Measurements from ENCODE around the gene LITAFD.
"Not testable (repeated sequence)": the region's sequence is repeated elsewhere in the genome, so short reads cannot be mapped to it uniquely, and the experiment has no call there.

LITAFD gene

DNA sequence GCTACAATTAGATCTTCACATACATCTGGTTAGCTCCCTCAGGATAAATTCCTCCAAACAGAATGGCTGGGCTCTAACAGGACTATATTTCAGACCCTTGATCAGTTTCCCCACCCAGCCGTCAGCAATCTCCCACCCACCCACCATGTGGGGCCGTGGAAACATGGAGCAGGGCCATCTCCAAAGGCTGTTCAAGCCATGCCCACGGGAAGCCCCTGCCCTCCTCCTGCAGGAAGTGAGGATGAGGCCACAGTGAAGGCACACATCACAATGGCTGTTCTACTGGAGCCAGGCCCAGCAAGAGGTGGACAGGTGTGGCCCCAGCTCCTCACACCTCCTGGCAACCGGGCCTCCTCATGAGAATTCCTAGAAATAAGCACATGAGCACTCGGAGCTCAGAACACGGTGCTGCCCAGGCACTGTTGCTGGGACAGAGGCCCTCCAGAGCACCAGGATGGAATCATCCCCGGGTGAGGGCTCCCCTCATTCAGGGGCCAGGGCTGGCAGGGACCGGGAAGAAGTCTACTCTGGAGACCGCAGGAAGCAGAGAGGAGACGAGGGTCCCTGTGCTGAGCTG, at the start of gene LITAFD:
TSS of gene LITAFD (plus strand) at position 311 of the 577 bp plus-strand sequence. CDS start 2,005 bp downstream, outside the sequence.
- H3K4me3 Mint-ChIP-seq, result no peak within 1 kb of the TSS
- no peak for DNase-seq
- peaks cover 8% of the 10 kb centered on the region for H3K27me3 Mint-ChIP-seq
- no peaks in the 10 kb centered on the region for H3K9me3 Mint-ChIP-seq
- peaks cover 23% of the 10 kb centered on the region for H3K4me1 Mint-ChIP-seq (ENCODE audit: low read depth)
- peaks cover under 1% of the 10 kb centered on the region for H3K36me3 Mint-ChIP-seq (ENCODE audit: low read depth)
- peak within 1 kb of the TSS; percentile 5 for H3K27ac Mint-ChIP-seq

DNA sequence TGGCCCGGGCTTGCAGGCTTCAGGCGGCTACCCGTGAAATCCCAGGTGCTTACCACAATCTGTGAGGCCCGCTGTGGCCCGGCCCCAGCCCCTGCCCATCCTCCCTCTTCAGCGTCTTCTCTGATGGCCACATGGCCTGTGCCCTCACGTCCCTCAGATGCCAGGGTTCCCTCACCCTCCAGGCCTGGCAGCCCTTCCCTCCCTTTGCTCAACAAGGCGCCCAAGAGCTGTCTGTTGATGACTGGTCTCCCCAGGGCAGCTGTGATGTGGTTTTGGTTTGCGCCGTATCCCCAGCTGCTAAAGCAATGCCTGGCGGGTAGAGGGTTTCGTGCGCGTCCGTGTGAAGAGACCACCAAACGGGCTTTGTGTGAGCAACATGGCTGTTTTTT, 49.4 kb upstream of the LITAFD start:
- H3K36me3 Mint-ChIP-seq (ENCODE audit: low read depth), result peaks cover 59% of the 10 kb centered on the region
- peak overlapping the region; percentile 37 for H3K27ac Mint-ChIP-seq
- peaks cover 22% of the 10 kb centered on the region for H3K4me1 Mint-ChIP-seq (ENCODE audit: low read depth)
- H3K4me3 Mint-ChIP-seq, result no peak overlapping the region
- DNase-seq, result no peak
- H3K27me3 Mint-ChIP-seq, result no peaks in the 10 kb centered on the region
- H3K9me3 Mint-ChIP-seq, result no peaks in the 10 kb centered on the region

DNA sequence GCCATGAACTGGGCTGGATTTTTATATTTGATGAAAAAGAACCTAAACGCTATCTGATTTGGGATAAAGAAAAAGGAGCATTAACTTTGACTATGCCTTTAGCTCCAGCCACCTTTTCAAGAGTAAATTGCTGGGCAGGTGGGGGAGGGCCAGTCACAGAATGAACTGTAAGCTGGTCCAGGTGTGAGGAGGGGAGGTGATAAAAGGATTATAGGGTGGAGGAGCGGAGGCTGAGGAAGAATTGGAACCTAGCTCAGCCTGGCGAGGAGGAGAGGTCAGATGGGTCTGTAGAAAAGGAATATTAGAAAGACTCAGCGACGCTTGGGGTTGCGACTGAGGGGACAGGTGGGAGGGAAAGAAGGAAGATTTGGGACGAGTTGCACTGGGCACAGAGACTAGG, 45.4 kb upstream of the LITAFD start:
- not testable (repeated sequence) for H3K27me3 Mint-ChIP-seq
- peaks cover 11% of the 10 kb centered on the region for H3K4me1 Mint-ChIP-seq (ENCODE audit: low read depth)

DNA sequence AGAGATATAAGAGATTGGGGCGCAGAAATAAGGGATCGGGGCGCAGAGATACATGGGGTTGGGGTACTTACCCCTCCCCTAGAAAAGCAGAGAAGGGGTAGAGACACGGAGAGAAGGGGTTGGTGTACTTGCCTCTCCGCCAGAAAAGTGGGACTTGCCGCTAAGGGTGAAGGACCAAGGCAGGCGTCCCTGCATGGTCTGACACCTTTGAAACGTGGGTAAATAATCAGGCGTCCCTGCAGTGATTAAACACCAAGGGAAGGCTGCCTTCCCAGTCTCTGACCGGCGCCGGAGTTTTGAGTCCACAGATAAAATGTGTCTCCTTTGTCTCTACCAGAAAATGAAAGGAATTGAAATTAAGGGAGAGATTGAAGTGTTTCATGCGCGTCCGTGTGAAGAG, 44.6 kb upstream of the LITAFD start:
- peaks cover 19% of the 10 kb centered on the region for H3K36me3 Mint-ChIP-seq (ENCODE audit: low read depth)
- H3K27ac Mint-ChIP-seq; H3K9me3 Mint-ChIP-seq; H3K4me3 Mint-ChIP-seq; DNase-seq; H3K4me1 Mint-ChIP-seq (ENCODE audit: low read depth); H3K27me3 Mint-ChIP-seq: not testable (repeated sequence)

More for the DNA sequence above, 45.4 kb upstream of the LITAFD start:
- not testable (repeated sequence) for H3K4me3 Mint-ChIP-seq, DNase-seq, H3K27ac Mint-ChIP-seq, H3K9me3 Mint-ChIP-seq
- H3K36me3 Mint-ChIP-seq (ENCODE audit: low read depth), result peaks cover 20% of the 10 kb centered on the region

DNA sequence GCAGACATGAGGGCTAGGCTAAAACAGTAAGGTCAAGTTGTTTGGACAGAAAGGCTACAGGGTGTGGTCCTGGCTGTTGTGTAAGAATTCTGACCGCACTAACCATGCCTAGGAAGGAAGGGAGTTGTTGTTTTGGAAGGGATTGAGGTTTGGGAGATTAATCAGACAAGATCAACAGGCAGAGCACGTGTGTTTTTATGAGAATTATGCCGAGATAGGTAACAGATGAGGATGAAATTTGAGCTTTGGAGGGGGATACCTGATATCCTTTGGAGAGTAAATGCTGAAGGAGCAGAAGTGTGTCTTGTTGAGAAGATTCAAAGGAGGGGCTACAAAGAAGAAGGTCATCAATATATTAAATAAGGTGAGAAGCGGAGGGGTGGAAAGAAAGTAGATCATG, 40.1 kb upstream of the LITAFD start:
- not testable (repeated sequence) for DNase-seq; H3K27me3 Mint-ChIP-seq; H3K9me3 Mint-ChIP-seq; H3K4me1 Mint-ChIP-seq (ENCODE audit: low read depth); H3K4me3 Mint-ChIP-seq; H3K27ac Mint-ChIP-seq
- H3K36me3 Mint-ChIP-seq (ENCODE audit: low read depth), result peaks cover 40% of the 10 kb centered on the region

DNA sequence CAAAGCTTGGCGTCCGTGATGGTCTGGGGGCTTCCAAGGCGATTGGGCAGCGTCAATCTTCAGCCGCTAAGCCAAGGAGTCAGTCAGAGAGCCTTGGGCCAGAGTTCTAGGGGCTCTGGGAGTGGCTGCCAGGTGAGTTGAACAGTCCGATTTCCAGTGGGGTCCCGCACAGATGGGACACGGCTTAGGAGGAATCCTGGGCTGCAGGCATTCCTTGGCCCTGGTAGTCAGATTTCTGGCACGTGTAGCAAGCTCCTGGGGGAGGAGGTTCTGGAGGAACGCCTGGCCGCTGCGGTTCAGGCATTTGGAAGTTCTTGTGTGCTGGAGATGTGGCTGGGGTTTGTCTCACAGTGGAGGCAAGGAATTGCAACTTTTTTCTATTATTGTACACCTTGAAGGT, 38.9 kb upstream of the LITAFD start:
- H3K9me3 Mint-ChIP-seq; DNase-seq; H3K4me3 Mint-ChIP-seq; H3K27me3 Mint-ChIP-seq; H3K4me1 Mint-ChIP-seq (ENCODE audit: low read depth); H3K27ac Mint-ChIP-seq: not testable (repeated sequence)
- H3K36me3 Mint-ChIP-seq (ENCODE audit: low read depth), result peaks cover 52% of the 10 kb centered on the region

DNA sequence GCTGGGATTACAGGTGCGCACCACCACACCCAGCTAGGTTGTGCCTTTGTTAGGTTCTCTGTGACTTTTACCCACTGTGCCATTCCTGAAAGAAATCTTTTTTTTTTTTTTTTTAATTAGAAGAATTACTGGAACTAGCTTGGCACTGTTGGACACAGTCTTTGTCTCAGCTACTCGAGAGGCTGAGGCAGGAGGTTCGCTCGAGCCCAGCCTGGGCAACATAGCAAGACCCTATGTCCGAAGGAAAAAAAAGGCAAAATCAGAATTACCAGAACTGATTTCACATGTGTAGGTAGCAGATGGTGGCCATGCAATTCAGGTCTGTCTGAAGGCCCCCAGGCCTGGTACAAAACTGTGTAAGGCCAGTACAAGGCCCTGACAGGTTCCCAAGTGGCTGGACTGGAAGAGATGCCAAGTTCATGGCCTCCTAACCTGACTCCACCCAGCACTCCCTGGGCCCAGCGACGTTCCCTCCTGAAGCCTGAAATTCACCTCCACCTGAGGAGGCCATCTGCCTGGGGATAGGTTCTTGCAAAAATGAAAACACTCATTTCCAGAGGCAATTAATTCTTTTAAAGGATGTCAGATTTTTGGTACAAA, 36.4 kb upstream of the LITAFD start:
- Mint-ChIP-seq H3K4me3 (no peak overlapping the region), H3K9me3 (no peaks in the 10 kb centered on the region), H3K27ac (peak overlapping the region; percentile 51), H3K4me1 (ENCODE audit: low read depth) (peaks cover 17% of the 10 kb centered on the region), H3K27me3 (no peaks in the 10 kb centered on the region), H3K36me3 (ENCODE audit: low read depth) (peaks cover 78% of the 10 kb centered on the region)
- DNase-seq, result no peak

DNA sequence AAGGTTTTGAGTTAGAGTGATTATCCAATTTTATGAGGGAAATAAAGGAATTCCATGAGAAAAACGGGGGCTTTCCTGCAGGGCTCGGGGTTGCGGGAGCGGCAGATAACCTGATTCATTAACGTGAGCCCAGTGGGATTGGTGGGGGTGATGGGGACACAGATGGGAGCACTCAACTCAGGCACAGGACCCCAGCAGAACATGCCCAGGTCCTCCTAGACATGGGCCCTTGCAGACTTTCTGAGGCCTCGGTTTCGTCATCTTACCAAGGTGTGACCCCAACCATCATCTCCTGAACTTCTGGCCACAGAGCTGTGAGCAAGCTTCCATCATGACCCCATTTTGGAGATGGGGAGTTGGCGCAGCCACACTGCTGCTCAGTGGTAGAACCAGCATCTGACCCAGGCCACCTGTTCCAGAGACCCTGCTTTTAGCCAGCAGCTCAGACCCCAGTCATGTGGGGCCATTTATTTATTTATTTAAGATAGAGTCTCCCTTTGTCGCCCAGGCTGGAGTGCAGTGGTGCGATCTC, 35.7 kb upstream of the LITAFD start:
- H3K27ac Mint-ChIP-seq, result peak overlapping the region; percentile 51
- H3K36me3 Mint-ChIP-seq (ENCODE audit: low read depth), result peaks cover 84% of the 10 kb centered on the region
- DNase-seq, result no peak
- no peaks in the 10 kb centered on the region for H3K9me3 Mint-ChIP-seq
- peaks cover 23% of the 10 kb centered on the region for H3K4me1 Mint-ChIP-seq (ENCODE audit: low read depth)
- H3K4me3 Mint-ChIP-seq, result no peak overlapping the region
- no peaks in the 10 kb centered on the region for H3K27me3 Mint-ChIP-seq

DNA sequence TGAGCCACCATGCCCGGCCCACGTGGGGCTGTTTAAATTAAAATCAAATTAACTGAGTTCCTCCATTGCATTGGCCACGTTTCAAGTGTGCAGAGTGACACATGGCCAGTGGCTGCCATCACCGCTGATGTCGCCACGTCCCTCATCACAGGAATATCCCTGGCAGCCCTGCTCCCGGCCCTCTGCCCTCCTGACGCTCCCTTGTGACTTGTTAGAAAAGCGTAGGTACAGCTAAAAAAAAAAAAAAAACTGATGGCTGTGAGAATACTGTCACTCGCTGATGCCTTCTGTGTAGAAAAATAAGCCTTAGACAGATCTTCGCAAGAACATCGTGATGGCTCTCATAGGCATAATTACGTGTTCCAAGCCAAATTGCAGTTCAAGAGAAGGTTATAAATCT, 35.0 kb upstream of the LITAFD start:
- H3K27ac Mint-ChIP-seq, result no peak overlapping the region
- no peak for DNase-seq
- no peak overlapping the region for H3K4me3 Mint-ChIP-seq
- H3K27me3 Mint-ChIP-seq, result no peaks in the 10 kb centered on the region
- H3K4me1 Mint-ChIP-seq (ENCODE audit: low read depth), result peaks cover 25% of the 10 kb centered on the region
- peaks cover 89% of the 10 kb centered on the region for H3K36me3 Mint-ChIP-seq (ENCODE audit: low read depth)
- H3K9me3 Mint-ChIP-seq, result no peaks in the 10 kb centered on the region

DNA sequence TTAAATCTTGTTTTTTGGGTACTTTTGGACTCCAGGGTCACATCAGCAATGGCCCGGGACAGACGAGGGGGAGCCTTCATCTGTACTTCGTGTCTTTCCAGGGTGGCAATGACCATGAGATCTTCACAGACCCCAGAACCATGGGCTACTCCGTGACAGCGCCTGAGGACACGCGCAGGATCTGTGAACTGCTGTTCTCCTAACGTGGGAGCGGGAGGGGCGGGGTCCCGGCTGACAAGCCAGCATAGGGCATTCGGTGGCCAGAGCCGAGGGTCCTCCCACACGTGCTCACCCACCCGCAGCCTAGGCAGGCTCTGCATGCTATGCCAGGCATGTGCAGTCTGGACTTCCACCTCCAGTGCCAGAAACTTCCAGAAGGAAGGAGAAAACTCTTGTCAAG, 34.5 kb upstream of the LITAFD start:
- no peak for DNase-seq
- Mint-ChIP-seq H3K4me1 (ENCODE audit: low read depth) (peaks cover 27% of the 10 kb centered on the region), H3K36me3 (ENCODE audit: low read depth) (peaks cover 89% of the 10 kb centered on the region), H3K9me3 (no peaks in the 10 kb centered on the region), H3K27ac (no peak overlapping the region), H3K4me3 (no peak overlapping the region), H3K27me3 (no peaks in the 10 kb centered on the region)

DNA sequence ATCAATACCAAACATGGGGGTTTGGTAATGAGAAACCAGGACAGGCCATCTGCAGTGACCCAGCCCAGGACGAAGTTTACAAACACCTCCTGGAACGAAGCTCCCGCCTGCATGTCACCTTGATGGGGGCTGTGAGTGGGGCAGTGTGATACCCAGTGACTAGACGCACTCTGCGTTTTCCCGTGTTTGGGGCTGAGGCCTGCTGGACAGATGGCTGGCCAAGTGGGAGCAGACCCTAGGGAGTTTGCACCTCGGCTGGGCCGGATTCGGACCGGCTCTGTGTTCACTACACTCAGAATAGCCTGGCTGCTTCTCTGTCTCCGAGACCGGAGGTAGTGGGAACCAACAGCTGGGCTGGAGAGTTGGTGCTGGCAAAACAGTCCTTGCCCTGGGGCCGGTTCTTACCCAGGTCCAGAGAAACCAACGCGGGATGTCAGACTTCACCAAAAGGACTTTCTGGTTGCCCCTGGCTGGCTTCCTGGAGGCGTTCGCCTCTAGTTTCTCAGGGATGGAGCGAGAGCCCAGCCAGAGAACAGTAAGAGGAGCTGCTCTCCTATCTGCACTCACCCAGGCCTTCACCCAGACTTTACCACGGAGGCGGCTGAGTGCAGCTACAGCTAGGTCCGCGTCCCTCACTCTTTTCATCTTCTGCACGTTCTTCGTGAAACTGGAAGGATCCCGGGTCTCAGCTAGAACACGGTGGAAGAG, 33.8 kb upstream of the LITAFD start:
- no peak overlapping the region for H3K4me3 Mint-ChIP-seq
- no peak for DNase-seq
- peaks cover 96% of the 10 kb centered on the region for H3K36me3 Mint-ChIP-seq (ENCODE audit: low read depth)
- no peaks in the 10 kb centered on the region for H3K9me3 Mint-ChIP-seq
- H3K27me3 Mint-ChIP-seq, result no peaks in the 10 kb centered on the region
- peaks cover 34% of the 10 kb centered on the region for H3K4me1 Mint-ChIP-seq (ENCODE audit: low read depth)
- peak overlapping the region; percentile 59 for H3K27ac Mint-ChIP-seq

DNA sequence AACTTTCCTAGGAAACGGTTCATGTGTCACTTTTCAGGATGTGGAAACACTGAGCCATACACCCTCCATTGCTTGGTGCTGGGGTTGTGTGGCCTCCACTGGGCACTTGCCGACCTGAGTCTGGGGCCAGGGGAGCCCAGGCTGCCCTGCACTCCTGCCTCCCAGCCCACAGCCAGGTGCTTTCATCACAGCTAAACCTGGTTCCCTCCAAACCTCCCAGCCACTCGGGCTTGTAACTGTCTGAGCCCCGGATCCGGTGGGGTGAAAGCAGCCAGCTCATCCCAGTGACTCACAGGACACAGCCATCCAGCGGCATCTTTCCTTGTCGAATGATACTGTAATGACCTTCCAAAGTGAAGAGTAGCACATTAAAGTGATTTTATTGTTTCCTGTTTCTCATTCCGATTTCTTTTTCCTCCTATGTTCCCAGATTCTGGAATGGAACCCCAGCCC, 33.2 kb upstream of the LITAFD start:
- Mint-ChIP-seq H3K27me3 (no peaks in the 10 kb centered on the region), H3K4me3 (no peak overlapping the region), H3K36me3 (ENCODE audit: low read depth) (peaks cover 97% of the 10 kb centered on the region), H3K9me3 (no peaks in the 10 kb centered on the region), H3K4me1 (ENCODE audit: low read depth) (peaks cover 36% of the 10 kb centered on the region), H3K27ac (peak overlapping the region; percentile 15)
- DNase-seq, result no peak

DNA sequence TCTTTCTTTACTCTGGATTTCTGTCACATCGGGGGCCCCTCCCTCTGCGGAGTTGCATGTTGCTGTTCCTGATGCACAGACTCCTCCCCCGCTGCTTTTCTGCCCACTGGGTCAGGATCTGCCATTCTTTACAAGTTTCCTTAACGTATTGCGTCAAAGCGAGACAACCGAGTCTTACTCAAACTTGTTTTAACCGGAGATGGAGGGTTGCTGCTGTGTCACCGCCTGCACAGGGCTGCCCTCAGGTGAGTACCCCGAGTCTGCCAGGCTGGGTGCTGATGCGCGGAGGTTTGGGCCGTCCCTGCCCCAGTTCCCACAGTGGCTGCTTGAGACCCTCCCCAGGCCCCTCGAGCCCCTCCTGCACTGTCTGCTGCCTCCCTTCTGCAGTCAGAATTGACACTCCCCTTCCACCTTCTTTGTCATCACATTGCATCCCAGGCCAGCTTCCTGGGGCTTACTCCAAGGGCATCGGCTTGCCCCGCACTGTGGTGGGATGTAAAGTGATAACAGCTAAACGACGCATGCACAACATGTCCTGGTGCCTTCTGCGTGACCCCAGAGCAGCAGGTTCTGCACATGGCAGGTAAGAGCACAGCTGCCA, 32.6 kb upstream of the LITAFD start:
- peak overlapping the region; percentile 91 for H3K27ac Mint-ChIP-seq
- H3K4me3 Mint-ChIP-seq, result no peak overlapping the region
- peaks cover 97% of the 10 kb centered on the region for H3K36me3 Mint-ChIP-seq (ENCODE audit: low read depth)
- peaks cover 36% of the 10 kb centered on the region for H3K4me1 Mint-ChIP-seq (ENCODE audit: low read depth)
- no peak for DNase-seq
- H3K9me3 Mint-ChIP-seq, result no peaks in the 10 kb centered on the region
- no peaks in the 10 kb centered on the region for H3K27me3 Mint-ChIP-seq

DNA sequence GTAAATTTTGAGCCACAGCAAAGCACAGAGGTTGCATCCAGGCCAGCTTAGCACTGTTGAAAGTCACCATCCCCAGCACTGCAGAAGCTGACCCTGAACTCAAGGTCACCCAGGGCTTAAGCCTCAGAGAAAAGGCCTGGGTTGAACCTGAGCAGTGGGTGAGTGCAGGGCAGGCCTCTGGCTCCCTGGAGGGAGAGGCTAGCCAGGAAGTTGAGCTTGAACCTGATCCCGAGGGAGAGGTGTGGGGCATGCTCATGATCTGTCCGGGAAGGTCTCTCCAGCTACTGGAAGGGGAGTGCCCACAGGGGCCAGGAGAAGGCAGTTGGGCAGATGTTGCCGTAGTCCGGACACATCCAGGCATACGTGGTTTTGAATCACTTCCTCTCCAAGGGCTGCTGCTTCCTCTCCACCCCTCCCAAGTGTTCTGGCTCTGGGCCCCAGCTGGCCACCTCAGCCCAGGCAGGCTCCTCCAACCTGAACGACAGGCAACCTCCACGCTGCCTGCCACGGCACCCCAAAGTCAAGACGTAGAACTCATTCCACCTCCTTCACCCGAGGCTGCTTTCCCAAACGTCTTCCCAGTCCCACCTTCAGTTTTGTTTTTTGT, 31.8 kb upstream of the LITAFD start:
- Mint-ChIP-seq H3K4me3 (no peak overlapping the region), H3K27me3 (no peaks in the 10 kb centered on the region), H3K4me1 (ENCODE audit: low read depth) (peaks cover 39% of the 10 kb centered on the region), H3K27ac (peak overlapping the region; percentile 91), H3K36me3 (ENCODE audit: low read depth) (peaks cover 97% of the 10 kb centered on the region), H3K9me3 (no peaks in the 10 kb centered on the region)
- peak; percentile 33 for DNase-seq

Data from activated T-cell treated with anti-CD3 and anti-CD28 coated beads, Interleukin-2, amount 50 U/mL, for 24 hours (primary cell).